GM19238 (cell line): ENCODE measurements around the gene RSPH9.

Source experiments
- DNase-seq: peaks from one replicate; pipeline ENCODE4 v3.0.0; 2011; ENCODE audit warnings: low spot score; ENCODE audit not compliant: insufficient read length

Gene RSPH9

GRCh38 chr6:43668151-43669028 is 23.6 kb downstream of the RSPH9 start:
- DNase-seq, result peak; percentile 47

DNA sequence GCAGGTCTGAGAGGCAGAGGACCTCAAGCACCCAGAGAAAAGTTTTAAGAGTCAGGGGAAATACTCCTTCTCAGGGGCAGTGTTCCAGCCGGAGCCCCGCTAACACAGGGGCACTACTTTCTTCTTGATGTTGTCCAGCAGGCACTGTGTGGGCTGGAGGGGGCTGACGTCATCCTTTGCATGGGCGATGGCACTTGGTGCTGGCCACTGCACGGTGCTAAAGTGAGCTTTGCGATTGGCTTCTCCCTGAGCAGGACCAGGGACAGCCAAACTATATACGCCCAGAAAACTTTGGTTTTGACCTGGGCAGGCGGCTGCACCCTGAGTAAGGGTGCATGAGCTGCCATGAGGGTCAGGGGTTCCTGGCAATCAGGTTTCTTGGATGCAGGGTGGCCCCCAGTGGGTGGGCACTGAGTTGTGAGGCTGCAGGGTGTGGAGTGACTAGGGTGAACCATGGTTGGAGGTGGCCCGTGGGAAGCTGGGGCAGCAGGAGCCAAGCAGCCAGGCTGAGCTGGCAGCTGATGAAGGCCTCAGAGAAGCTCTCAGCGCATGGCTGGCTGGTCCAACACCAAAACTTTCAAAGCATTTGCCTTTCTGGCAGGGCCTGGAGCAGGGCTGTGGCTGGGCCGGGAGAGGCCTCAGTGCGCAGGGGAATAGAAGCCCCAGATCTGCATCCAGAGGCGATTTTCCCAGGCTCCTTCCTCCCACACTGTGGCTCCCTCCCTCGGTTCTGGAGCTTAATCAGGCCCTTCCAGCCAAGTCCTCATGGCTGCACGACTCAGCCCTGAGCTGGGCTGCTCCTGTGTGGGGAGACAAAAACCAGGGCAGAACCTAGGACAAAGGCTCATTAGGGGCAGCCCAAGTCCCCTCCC is 24.4 kb downstream of the RSPH9 start:
- DNase-seq, result no peak

GRCh38 chr6:43669922-43670622 is 25.2 kb downstream of the RSPH9 start:
- DNase-seq, result no peak

GRCh38 chr6:43670623-43670986 is 25.8 kb downstream of the RSPH9 start:
- no peak for DNase-seq

GRCh38 chr6:43671011-43671800 is 26.4 kb downstream of the RSPH9 start:
- no peak for DNase-seq

- no peak for DNase-seq
Observed at GRCh38 chr6:43671801-43672690, 27.2 kb downstream of the RSPH9 start.

DNA sequence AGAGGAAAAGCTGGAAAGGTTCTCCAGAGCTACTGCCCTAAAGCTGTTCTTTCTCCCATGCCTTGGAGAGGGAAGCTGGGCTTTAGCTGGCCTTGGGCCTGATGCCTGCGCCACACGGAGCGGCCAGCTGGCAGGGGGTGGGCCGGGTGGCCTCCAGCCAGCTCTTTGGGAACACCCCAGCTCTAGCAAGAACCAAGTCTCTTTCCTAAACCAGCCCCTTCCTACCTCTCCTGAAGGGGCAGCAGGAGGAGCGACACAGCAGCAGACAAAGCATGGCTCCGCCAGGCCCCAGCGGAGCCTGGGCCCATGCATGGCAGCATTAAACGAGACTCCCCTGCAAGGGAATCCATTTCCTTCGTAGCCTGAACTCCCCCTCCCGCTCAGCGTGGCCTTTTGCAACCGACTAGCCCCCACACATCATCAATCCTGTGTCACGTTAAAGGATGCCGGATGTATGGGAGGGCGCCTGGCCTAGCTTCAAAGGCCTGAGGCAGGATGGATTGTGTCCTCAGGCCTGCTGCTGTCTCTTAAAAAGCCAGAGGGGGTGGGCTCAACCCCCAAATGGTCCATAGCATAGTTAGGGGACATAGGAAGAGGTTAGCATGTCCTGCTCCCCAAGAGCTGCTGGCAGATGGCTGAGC is 28.7 kb downstream of the RSPH9 start:
- DNase-seq, result no peak

GRCh38 chr6:43674291-43674690 is 29.5 kb downstream of the RSPH9 start:
- no peak for DNase-seq

GRCh38 chr6:43674921-43675320 is 30.1 kb downstream of the RSPH9 start:
- DNase-seq, result no peak

DNA sequence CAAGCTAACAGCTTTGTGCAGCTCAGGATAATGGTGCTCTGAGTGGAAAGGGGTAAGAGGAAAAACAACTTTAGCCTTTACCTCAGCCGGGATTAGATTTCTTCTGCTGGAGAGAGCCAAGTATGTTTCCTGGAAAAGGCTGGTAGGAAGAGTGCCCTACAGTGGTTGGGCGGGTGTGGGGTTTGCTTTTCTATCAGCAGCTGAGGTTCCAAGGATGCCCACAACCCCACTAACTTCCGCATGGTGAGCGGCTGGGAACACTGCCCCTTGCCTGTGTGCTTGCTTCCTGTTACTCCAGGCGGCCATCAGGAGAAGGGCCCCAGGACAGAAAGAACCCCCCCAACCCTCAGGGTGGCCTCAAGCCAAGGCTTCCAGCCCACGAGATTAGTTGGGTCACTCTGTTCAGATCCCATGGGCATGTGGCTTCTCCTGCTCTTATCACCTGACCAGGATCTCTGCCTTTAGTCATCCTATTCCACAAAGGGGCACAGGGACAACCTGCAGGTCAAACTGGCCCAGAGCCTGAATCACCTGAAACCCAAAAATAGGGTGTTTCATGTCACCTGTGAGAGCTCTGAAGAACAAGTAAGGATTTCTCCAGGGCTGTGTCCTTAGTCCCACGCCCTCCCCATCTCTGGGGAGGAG is 32.2 kb downstream of the RSPH9 start:
- DNase-seq, result no peak

DNA sequence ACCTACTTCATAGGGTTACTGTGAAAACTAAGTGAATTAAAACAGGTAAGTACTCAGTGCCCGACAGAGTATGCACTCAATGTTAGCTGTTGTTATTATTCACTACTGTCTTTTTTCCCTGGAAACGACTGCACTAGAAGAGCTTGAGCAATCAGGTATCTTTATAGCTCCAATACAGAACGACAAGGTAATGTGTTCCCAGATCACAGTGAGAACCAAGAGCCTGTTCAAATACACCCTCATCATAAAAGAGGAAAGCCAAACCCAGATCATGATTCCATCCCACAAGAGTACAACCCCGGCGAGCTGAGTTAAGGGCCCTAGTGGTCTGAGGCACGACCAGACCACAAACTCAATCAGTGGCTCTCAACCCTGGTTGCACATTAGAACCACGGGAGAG is 32.9 kb downstream of the RSPH9 start:
- no peak for DNase-seq

DNA sequence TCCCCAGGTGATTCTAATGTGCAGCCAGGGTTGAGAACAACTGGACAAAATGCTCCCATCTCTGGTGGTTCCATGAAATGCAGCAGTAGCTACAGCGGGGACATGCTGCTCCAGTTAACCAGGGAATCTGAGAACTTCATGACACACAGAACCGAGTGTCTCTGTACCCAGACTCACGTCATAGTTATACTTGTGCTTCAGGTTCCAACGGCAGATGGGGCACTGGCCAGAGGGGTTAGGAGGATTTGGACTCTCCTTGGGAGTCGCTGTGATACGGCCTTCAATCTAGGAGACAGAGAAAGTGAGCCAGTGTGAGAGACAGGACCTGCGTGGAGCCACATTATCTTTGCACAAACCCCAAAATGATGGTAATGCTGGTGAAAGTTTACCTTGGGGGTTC is 33.5 kb downstream of the RSPH9 start:
- DNase-seq, result no peak

GRCh38 chr6:43679057-43679456 is 34.2 kb downstream of the RSPH9 start:
- no peak for DNase-seq

DNA sequence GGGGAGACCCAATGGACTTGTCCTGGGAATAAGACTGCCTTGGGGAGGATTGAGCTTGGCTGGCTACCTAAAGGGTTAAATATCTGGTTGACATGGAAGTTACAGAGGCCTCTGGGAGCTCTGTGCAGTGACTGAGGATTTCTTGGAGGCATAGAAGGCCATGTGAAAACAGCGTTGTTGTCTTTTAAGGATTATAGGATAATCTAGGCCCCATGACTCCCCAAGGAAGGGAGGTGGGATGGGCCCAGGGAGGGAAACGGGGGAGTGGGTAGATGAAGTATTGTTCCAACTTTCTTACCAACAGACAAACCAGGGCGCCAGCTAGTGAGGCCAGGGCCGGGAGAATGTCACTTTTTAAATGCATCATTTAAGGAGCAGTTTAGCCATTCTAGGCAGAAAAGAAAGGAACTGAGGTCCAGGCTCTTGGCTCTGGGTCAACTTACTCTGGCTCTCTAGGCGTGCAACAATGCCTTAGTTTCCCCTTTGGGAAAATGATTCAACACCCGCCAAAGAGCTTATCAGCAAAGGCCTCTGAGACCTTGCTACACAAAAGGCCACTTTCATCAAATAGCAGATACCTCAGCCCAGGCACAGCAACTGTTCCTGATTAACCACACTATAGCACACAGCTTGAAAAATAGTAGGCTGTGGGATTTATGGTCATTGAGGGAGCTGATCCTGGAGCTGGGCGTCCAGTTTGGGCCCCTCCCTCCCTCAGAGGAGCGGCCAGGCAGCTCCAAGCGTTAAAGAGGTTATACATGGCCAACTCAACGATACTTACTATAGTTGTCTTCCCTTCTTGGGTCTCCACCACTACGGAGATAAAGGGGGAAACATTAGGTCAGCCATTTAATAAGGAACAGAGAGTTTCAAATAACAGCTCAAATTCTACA is 35.7 kb downstream of the RSPH9 start:
- DNase-seq, result no peak

GRCh38 chr6:43681303-43681702 is 36.5 kb downstream of the RSPH9 start:
- DNase-seq, result no peak

- no peak for DNase-seq
Observed at GRCh38 chr6:43682724-43683429, 38.0 kb downstream of the RSPH9 start.

DNA sequence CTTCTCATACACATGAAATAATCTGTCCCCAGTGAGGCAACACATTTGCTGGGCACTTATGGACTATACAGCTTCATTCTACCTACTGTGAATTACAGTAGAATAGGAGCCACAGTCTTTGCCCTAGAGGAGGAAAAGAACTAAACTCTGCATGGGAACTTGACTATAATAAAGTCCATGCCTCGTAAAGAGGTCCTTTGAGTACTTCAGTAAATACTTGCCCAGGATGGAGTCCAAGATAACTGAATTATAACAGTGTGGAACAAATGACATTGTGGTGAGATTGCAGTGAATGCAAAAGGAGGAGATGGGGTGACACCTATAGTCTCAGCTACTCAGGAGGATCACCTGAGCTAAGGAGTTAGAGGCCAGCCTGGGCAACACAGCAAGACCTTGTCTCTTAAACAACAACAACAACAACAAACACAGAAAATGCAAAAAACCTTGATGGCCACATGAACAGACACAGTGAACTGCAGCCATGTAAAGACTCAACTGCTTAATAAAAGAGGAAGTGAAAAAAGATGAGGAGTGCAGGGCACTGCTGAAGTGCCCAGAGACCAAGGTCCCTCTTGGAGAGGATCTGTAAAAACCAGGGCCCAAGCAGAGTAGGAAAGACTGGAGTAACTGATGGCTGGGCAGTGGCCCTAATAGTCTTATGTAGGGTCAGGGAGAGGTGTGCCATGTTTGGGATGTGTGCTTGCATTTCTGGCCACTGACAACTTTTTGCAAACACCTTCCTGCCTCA is 39.0 kb downstream of the RSPH9 start:
- DNase-seq, result peak; percentile 41
